Measurements from ENCODE around the gene DNAJC18.
A peak's percentile ranks its signal among the peaks of the same experiment; 100 is the strongest.

DNAJC18 gene

GRCh38 chr5:139386050-139386438 lies 53.3 kb downstream of the DNAJC18 start:
- no peak for DNase-seq

- DNase-seq, result peak in 1 of 2 experiments; percentile 25
Measured at GRCh38 chr5:139385061-139386049, 54.0 kb downstream of the DNAJC18 start.

- no peak for DNase-seq
Measured at GRCh38 chr5:139384591-139385051, 54.7 kb downstream of the DNAJC18 start.

GRCh38 chr5:139383993-139384590 lies 55.2 kb downstream of the DNAJC18 start:
- DNase-seq, result no peak

- DNase-seq, result no peak
Measured at GRCh38 chr5:139383275-139383992, 55.9 kb downstream of the DNAJC18 start, which contains the start of gene SLC23A1. TSS of gene SLC23A1 (minus strand) at chr5:139383297. CDS start at chr5:139383253, 44 bp downstream.

- no peak for DNase-seq
Measured at GRCh38 chr5:139382807-139383206, 56.5 kb downstream of the DNAJC18 start.

- no peak for DNase-seq
Measured at GRCh38 chr5:139381837-139382761, 57.2 kb downstream of the DNAJC18 start.

- DNase-seq, result no peak
Measured at GRCh38 chr5:139379626-139380449, 59.5 kb downstream of the DNAJC18 start.

GRCh38 chr5:139378941-139379361 lies 60.4 kb downstream of the DNAJC18 start:
- DNase-seq, result no peak

- DNase-seq, result no peak
Measured at GRCh38 chr5:139378101-139378825, 61.1 kb downstream of the DNAJC18 start.

- no peak for DNase-seq
Measured at GRCh38 chr5:139377226-139377625, 62.1 kb downstream of the DNAJC18 start.

GRCh38 chr5:139376364-139376763 lies 63.0 kb downstream of the DNAJC18 start:
- no peak for DNase-seq

- DNase-seq, result no peak
Measured at GRCh38 chr5:139374909-139375308, 64.4 kb downstream of the DNAJC18 start.

GRCh38 chr5:139371482-139372435 lies 67.6 kb downstream of the DNAJC18 start:
- DNase-seq, result no peak

- DNase-seq, result no peak
Measured at GRCh38 chr5:139369181-139369580, 70.1 kb downstream of the DNAJC18 start.

GRCh38 chr5:139368613-139369012 lies 70.7 kb downstream of the DNAJC18 start:
- no peak for DNase-seq

GRCh38 chr5:139364466-139364865 lies 74.9 kb downstream of the DNAJC18 start:
- DNase-seq, result no peak

GRCh38 chr5:139363937-139364336 lies 75.4 kb downstream of the DNAJC18 start:
- no peak for DNase-seq

- no peak for DNase-seq
Measured at GRCh38 chr5:139361835-139362429, 77.4 kb downstream of the DNAJC18 start.
